T47D (cell line): ENCODE results near the gene GSN.

Experiments
- DNase-seq, 2 experiments: peaks; one replicate each; pipeline versions ENCODE4 v3.0.0 to v3.0.0-alpha.2; 2011 to 2012; ENCODE audit warnings: low read depth in 1 of 2, low spot score in 1 of 2
- JUND ChIP-seq: IDR thresholded peaks from 2 replicates; pipeline ENCODE4 v1.6.1; 2012; ENCODE audit warnings: low read depth
- in situ Hi-C: cut with HindIII; loops from 2 replicates; pipeline ENCODE4 v1.10.0; 2016; ENCODE audit warnings: low sequenced_read_pairs, low pct_unique_long_range_greater_than_20kb

The GSN gene

DNA sequence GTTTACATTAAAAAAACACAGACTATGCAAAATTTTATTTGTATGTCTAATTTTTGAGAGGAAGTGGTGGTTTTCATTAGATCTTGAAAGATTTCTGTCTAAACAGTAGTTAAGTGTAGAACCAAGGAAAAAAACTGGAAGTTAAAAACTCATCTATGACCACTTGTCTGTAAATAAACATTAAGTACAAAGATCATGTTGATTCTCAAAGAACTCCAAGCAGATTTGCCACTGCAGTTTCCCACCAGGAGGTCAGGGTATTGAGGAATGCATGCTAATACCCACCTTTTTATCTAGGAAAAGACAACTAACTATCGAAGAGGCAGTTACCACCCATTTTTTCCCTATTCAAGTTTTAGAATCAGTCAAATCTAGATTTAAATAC, 100.2 kb downstream of the GSN start:
- in situ Hi-C loops, result no loop called here
- no peak for TF ChIP-seq JUND
- DNase-seq, result no peak

DNA sequence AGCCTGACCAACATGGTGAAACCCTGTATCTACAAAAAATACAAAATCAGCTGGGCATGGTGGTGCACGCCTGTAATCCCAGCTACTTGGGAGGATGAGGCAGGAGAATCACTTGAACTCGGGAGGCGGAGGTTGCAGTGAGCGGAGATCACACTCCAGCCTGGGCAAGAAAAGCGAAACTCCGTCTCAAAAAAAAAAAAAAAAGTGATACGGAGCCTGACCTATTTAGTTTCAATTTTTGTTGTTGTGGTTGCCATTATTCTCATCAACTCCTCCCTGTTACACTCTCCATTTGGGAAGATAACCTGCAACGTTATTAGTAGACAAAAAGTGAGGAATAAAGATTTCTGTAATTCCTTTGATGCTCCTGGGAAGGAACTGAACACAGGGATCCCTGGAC, 100.8 kb downstream of the GSN start:
- no peak for TF ChIP-seq JUND
- in situ Hi-C loops, result no loop called here
- DNase-seq, result no peak

DNA sequence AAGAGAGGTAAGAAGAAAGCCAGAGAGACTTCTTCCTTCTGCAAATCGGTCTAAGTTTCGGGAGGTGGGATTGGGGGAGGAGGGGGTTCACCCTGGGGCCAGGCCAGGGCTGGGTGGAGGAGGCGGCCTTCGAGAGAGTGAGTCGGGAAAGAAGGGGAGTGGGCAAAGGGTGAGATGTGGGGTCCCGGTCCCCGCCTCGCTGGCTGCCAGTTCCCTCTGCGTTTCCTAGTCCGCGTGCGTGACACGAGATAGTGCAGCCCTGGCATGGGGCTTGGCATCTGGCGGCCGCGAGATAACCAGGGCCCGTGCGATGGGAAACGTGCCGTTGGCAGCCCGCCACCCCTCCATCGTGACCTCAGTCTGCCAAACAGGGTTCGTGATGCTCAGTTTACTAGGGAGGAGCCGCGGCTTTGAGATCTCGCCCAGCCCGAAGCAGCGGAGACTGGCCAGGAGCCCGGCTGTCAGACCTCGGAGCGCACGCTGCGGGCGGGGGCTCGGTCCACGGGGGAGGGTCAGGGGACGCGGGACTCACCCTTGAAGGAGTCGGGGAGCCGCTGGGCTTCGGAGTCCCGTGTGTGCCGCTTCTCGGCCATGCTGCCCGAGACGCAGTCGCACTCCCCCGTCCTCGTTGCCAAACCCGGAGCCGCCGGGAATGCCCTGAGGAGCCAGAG, 101.8 kb downstream of the GSN start, which contains the start of gene STOM:
STOM (minus strand) TSS at position 656 of the 671 bp plus-strand sequence; CDS start at position 593, 63 bp downstream.
- in situ Hi-C loops, result no loop called here

GRCh38 chr9:121371495-121372061, 103.6 kb downstream of the GSN start:
- DNase-seq, result no peak
- in situ Hi-C loops, result no loop called here
- TF ChIP-seq JUND, result no peak

More for the DNA sequence above, 101.8 kb downstream of the GSN start, which contains the start of gene STOM:
- TF ChIP-seq JUND, result no peak
- DNase-seq, result no peak

GRCh38 chr9:121372239-121373010, 104.5 kb downstream of the GSN start:
- TF ChIP-seq JUND, result no peak
- DNase-seq, result peak; percentile 40 to 43
- in situ Hi-C loops, result no loop called here

DNA sequence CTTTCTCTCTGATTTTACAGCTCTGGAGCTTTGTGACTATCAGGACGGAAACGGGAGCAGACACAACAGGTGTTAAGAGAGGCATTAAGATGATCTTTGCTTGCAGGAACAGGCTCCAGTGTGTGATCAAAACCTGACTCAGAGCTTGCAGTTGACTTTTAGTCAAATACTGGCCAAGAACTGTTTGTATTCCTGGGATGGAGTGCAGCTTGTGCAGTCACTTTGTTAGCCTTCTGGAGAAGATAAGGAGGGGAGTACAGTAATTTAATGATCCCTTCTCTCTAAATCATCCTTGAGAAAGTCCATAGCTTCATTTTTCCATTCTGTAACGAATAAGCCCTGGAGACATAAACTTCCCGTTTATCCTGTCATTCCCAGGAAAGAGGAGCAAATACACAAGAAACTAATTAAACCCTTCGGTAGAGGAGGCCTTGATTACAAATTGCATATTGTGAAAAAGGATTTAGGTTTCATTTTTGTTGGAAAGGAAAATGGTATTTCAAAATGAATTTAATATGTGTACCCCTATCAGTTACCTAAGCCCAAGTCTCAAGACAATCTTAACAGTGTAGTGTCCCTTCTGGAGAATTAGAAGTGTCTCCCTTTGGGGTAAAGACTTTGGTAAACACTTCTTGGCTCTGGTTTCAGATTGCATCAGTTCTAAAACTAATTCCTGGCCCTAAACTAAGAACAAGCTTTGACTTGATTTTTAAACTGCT, 105.2 kb downstream of the GSN start:
- peak in 1 of 2 experiments; percentile 39 for DNase-seq
- TF ChIP-seq JUND, result no peak
- in situ Hi-C loops, result no loop called here

- DNase-seq, result no peak
- TF ChIP-seq JUND, result no peak
- in situ Hi-C loops, result no loop called here
These were observed 108.4 kb downstream of the GSN start for GRCh38 chr9:121376214-121376830.

GRCh38 chr9:121380846-121381245, 112.9 kb downstream of the GSN start:
- in situ Hi-C loops, result no loop called here

More at GRCh38 chr9:121380846-121381245, 112.9 kb downstream of the GSN start:
- DNase-seq, result no peak
- TF ChIP-seq JUND, result no peak
